ENCODE results near the gene TRIP6. TPM values are rescaled to one million over a fixed set of nuclear protein-coding genes. Genes with fewer than 3 reads are reported as not detected.

The TRIP6 gene
- total RNA-seq, 4 donors from 2014 or later = 81.4 to 109 (median 93.7) TPM

DNA sequence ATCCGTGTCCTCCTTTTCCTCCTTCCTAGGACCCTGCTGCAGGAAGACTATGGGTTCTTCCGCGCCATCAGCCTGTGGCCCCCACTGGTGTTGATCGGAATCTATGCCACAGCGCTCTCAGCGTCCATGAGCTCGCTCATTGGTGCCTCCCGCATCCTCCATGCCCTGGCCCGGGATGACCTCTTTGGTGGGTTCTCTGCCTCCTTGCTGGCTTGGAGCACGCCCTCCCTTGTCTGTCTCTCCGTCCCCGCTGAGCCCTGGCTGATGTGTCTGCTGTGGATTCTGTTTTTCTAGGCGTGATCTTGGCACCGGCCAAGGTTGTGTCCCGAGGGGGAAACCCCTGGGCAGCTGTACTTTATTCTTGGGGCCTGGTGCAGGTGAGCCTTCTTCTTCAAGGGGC lies 7.3 kb upstream of the TRIP6 start:
- H3K9me3 ChIP-seq = no peaks in the 10 kb centered on the region
- H3K27me3 ChIP-seq = no peaks in the 10 kb centered on the region
- 81 to 85% methylated on average over 10 to 15 of the region's 15 CpGs for WGBS, 2 donors
- no peak overlapping the region for H3K4me3 ChIP-seq
- TF ChIP-seq, protein P1, sequence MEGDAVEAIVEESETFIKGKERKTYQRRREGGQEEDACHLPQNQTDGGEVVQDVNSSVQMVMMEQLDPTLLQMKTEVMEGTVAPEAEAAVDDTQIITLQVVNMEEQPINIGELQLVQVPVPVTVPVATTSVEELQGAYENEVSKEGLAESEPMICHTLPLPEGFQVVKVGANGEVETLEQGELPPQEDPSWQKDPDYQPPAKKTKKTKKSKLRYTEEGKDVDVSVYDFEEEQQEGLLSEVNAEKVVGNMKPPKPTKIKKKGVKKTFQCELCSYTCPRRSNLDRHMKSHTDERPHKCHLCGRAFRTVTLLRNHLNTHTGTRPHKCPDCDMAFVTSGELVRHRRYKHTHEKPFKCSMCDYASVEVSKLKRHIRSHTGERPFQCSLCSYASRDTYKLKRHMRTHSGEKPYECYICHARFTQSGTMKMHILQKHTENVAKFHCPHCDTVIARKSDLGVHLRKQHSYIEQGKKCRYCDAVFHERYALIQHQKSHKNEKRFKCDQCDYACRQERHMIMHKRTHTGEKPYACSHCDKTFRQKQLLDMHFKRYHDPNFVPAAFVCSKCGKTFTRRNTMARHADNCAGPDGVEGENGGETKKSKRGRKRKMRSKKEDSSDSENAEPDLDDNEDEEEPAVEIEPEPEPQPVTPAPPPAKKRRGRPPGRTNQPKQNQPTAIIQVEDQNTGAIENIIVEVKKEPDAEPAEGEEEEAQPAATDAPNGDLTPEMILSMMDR (IDR thresholded peaks at IDR 0.05) = no peak
- no peak for TF ChIP-seq POLR2A (IDR thresholded peaks at IDR 0.05)
- DNase-seq = no peak
- peaks cover 0 to 11% (median 0%) of the 10 kb centered on the region in 3 donors for H3K4me1 ChIP-seq
- intact Hi-C loops (cut with DNase I) = loop anchor here (5.0 kb wide), 1 partner anchor 163 kb away; no protein-coding TSS in a partner anchor
- H3K36me3 ChIP-seq = peaks cover 16 to 81% (median 19%) of the 10 kb centered on the region in 3 donors
- no peak overlapping the region for H3K27ac ChIP-seq

DNA sequence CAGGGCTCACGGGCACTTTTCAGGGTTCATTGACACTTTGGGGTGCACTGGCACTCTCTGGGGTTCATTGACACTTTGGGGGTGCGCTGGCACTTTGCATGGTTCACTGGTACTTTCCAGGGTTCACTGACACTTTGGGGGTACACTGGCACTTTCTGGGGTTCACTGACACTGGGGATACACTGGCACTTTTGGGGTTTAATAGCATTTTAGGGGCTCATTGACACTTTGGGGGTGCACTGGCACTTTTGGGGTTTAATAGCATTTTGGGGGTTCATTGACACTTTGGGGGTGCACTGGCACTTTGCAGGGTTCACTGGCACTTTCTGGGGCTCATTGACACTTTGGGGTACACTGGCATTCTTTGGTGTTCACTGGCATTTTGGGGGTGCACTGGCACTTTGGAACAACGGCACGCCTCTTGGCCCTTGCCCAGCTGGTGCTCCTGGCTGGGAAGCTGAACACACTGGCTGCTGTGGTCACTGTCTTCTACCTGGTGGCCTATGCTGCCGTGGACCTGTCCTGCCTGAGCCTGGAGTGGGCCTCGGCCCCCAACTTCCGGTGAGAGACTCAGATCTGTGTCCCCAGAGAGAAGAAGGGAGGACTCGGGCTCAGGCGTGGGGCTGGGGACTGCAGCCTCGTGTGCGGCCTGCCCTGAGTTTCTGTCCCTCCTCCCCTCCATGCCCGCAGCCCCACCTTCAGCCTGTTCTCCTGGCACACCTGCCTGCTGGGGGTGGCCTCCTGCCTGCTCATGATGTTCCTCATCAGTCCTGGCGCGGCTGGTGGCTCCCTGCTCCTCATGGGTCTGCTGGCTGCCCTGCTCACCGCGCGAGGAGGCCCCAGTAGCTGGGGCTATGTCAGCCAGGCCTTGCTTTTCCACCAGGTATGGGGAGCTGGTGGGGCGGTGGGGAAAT lies 6.2 kb upstream of the TRIP6 start:
- DNase-seq = no peak
- 80 to 89% methylated on average over 4 to 5 of the region's 18 CpGs for WGBS, 2 donors
- intact Hi-C loops (cut with DNase I) = no loop called here
- no peak for TF ChIP-seq POLR2A (IDR thresholded peaks at IDR 0.05)
- TF ChIP-seq, protein P1 (IDR thresholded peaks at IDR 0.05) = no peak
- Histone ChIP-seq H3K9me3 (no peaks in the 10 kb centered on the region), H3K36me3 (peaks cover 16 to 74% (median 19%) of the 10 kb centered on the region in 3 donors), H3K27me3 (no peaks in the 10 kb centered on the region), H3K4me1 (peaks cover 4 to 22% (median 5%) of the 10 kb centered on the region in 3 donors), H3K27ac (no peak overlapping the region), H3K4me3 (no peak overlapping the region)

DNA sequence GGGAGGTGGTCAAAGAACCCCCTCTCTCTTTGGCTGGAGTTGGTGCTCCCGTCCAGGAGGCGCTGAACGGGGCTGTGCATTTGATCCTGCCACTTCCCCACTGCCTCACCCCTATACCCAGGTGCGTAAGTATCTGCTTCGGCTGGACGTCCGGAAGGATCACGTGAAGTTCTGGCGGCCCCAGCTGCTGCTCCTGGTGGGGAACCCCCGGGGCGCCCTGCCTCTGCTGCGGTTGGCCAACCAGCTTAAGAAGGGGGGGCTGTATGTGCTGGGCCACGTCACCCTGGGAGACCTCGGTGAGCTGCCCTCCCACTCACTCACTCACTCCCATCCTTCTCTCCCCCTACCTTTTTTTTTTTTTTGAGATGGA lies 5.6 kb upstream of the TRIP6 start:
- intact Hi-C loops (cut with DNase I) = no loop called here

DNA sequence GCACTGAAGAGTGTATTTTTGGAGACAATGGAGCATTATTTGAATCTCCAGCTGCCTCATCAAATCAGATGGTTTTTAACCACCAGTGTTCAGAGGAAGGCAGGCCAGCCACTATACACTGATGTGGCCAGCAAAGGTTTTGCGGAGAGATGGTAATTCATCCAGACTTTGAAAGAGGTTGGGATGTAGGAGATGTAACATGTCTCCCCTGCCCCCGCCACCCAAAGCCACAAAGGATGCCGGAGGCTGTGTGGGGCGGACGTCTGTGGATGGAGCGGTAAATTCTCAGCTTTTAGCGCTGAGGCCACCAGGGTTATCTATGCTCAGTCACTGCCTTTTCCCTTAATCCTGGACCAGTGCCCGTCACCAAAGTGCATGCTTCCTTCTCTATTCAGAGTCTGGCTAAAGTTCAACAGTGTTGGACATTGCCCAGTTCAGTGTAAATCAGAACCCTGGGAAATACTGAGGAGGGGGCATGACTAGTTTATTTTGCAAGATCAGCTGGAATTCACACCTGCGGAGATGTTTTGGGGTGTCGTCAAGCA lies 3.7 kb upstream of the TRIP6 start:
- H3K9me3 ChIP-seq = no peaks in the 10 kb centered on the region
- H3K4me1 ChIP-seq = peaks cover 19 to 47% (median 20%) of the 10 kb centered on the region in 3 donors
- DNase-seq = no peak
- H3K36me3 ChIP-seq = peaks cover 16 to 54% (median 19%) of the 10 kb centered on the region in 3 donors
- WGBS, 2 donors = 70 to 78% methylated on average over 9 to 10 of the region's 10 CpGs
- H3K4me3 ChIP-seq = no peak overlapping the region
- TF ChIP-seq POLR2A (IDR thresholded peaks at IDR 0.05) = no peak
- TF ChIP-seq, protein P1 (IDR thresholded peaks at IDR 0.05) = no peak
- H3K27me3 ChIP-seq = no peaks in the 10 kb centered on the region
- intact Hi-C loops (cut with DNase I) = no loop called here
- H3K27ac ChIP-seq = no peak overlapping the region

More for the DNA sequence above, 5.6 kb upstream of the TRIP6 start:
- Histone ChIP-seq H3K4me1 (peaks cover 11 to 29% (median 11%) of the 10 kb centered on the region in 3 donors), H3K27ac (no peak overlapping the region), H3K36me3 (peaks cover 16 to 68% (median 19%) of the 10 kb centered on the region in 3 donors), H3K4me3 (no peak overlapping the region), H3K27me3 (no peaks in the 10 kb centered on the region), H3K9me3 (no peaks in the 10 kb centered on the region)
- TF ChIP-seq, protein P1 (IDR thresholded peaks at IDR 0.05) = no peak
- TF ChIP-seq POLR2A (IDR thresholded peaks at IDR 0.05) = no peak
- WGBS, 2 donors = 87 to 88% methylated on average over 10 to 14 of the region's 14 CpGs
- DNase-seq = no peak

DNA sequence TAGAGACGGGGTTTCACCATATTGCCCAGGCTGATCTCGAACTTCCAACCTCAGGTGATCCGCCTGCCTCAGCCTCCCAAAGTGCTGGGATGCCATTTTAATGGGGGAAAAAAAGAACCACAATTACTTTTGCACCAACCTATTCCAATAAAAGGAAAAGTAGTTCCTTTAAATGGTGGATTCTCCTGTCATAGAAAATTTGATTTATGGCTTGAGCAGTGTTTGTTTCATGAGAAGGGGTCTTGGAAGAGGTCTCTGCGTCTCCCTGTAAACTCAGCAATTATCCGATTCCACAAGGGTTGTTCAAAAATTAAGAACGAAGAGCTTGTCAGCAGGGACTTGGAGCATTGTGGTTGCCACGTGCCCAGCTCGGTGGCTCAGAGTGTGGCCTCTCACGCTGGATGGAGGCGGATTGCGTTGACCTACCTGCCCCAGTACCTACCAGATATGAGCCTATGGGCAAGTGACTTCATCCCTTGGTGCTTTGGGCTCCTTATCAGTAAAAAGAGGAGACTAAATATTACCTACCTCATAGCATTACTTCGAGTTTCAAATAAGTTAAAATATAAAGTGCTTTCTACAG lies 2.8 kb upstream of the TRIP6 start:
- DNase-seq = no peak
- peaks cover 27 to 56% (median 27%) of the 10 kb centered on the region in 3 donors for H3K4me1 ChIP-seq
- H3K9me3 ChIP-seq = no peaks in the 10 kb centered on the region
- intact Hi-C loops (cut with DNase I) = no loop called here
- TF ChIP-seq POLR2A (IDR thresholded peaks at IDR 0.05) = no peak
- TF ChIP-seq, protein P1 (IDR thresholded peaks at IDR 0.05) = no peak
- H3K4me3 ChIP-seq = no peak overlapping the region
- 87 to 90% methylated on average over 12 of the region's 12 CpGs for WGBS, 2 donors
- no peak overlapping the region for H3K27ac ChIP-seq
- H3K27me3 ChIP-seq = no peaks in the 10 kb centered on the region
- H3K36me3 ChIP-seq = peaks cover 16 to 50% (median 19%) of the 10 kb centered on the region in 3 donors
